ENCODE data around the gene SASH1.

The SASH1 gene

DNA sequence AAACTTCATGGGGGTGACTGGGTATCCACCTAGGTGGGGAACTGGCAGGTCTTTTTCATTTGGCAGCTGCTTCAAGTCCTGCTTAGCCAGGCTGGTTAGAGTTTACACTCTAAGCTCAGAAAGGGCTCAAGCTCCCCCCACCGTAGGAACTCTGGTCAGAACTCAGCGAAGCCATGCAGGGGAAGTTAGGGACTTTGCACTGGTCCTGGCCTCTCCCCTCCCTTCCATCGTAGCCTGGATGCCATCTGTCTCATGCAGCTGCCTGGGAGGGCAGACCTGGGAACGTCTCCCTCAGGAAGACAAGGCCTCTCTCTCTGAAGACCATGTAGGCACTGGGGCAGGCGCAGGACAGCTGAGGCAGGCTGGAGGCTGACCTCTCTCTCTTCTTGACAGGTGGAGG is 220.4 kb downstream of the SASH1 start:
- DNase-seq (ENCODE audit: low read depth): no peak
- TF ChIP-seq, protein P1, sequence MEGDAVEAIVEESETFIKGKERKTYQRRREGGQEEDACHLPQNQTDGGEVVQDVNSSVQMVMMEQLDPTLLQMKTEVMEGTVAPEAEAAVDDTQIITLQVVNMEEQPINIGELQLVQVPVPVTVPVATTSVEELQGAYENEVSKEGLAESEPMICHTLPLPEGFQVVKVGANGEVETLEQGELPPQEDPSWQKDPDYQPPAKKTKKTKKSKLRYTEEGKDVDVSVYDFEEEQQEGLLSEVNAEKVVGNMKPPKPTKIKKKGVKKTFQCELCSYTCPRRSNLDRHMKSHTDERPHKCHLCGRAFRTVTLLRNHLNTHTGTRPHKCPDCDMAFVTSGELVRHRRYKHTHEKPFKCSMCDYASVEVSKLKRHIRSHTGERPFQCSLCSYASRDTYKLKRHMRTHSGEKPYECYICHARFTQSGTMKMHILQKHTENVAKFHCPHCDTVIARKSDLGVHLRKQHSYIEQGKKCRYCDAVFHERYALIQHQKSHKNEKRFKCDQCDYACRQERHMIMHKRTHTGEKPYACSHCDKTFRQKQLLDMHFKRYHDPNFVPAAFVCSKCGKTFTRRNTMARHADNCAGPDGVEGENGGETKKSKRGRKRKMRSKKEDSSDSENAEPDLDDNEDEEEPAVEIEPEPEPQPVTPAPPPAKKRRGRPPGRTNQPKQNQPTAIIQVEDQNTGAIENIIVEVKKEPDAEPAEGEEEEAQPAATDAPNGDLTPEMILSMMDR (IDR thresholded peaks at IDR 0.05; ENCODE audit: low read depth, low read length, missing control alignments): no peak
- H3K4me3 ChIP-seq (ENCODE audit: low read depth, low read length): no peak overlapping the region

DNA sequence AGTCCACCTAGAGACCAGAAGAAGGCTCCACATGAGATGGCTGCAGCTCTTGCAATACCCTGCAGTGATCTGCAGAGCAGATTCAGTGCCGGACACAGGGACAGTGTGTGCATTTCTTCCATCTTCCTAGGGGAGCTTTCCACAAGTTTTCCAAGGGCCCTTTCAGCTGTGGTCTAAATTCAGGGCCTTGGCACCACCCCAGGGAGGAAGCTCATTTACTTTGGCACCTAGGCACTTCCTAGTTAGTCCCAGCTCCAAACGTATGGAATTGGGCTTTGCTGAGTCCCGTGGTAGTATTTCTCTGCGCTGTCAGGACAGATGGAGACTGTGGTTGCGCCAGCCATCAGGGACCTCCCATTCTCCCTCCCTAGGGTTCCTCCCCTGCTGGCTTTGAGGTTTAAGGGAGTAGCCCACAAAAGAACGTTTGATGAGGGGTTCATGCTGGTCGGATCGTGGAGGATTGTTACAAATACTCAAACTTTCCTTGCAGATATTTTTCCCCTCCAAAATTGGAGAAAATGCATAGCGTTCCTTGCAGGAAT is 221.9 kb downstream of the SASH1 start:
- TF ChIP-seq, protein P1 (IDR thresholded peaks at IDR 0.05; ENCODE audit: low read depth, low read length, missing control alignments): no peak
- DNase-seq (ENCODE audit: low read depth): no peak
- no peak overlapping the region for H3K4me3 ChIP-seq (ENCODE audit: low read depth, low read length)

DNA sequence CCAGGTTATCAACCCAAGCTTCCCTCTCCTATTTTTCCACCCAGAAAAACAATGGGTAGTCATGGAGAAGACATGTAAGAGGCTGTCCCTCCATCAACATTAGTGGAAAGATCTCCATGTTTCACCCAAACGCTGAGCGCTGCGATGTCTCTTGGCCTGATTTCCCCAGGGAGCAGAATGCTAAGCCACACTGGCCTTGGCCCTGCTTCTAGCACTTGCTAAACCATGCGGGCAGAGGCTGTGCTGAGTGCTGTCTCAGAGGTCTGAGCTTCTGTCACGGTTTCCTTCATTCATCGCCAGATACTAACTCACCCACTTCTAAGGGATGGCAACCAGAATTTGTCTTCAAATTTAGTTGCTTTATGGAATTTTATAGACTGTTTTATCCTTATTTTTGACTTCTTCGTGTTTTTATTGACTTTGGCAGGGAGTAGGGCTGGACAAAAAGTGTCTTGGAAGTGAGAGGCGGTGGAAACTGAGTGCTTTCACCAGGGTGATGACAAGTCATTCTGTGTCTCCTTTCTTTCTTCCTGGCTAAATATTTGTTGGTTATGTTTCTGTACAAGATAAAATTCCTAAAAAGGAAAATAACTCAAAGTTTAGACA is 222.8 kb downstream of the SASH1 start:
- TF ChIP-seq, protein P1 (IDR thresholded peaks at IDR 0.05; ENCODE audit: low read depth, low read length, missing control alignments): no peak
- DNase-seq (ENCODE audit: low read depth): no peak
- no peak overlapping the region for H3K4me3 ChIP-seq (ENCODE audit: low read depth, low read length)

DNA sequence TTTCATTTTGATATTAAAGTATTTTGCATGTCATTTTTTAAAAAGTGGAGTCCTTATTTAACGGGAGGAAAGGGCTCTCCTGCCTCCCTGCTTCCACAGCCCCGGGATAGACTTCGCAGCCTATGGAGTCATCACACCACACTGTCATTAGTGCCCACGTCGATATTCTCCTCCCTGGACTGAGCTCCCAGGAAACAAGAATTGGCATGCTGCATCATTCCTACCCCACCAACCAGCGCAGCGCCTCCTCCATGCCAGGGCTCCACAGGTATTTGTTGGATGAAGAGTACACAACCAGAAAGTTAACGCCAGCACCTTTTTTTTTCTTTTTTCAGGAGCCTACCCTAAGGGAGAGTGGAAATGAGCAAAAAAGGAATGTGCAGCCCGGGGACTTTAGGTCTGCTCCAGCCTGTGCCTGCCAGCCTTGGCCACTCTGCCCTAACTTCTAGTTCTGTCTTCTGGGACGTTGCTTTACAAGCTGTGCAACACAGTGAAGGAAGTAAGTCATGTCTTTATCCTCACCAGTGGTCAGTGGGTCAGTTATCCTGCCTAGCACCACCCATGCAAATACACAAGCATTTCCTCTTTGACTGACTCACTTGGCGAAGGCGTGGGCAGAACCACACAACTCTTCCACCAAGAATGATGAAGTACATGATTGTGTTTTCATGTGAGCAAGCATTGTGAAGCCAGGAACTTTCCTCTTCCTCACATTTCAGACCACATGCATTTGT is 223.5 kb downstream of the SASH1 start:
- TF ChIP-seq, protein P1 (IDR thresholded peaks at IDR 0.05; ENCODE audit: low read depth, low read length, missing control alignments): no peak
- no peak overlapping the region for H3K4me3 ChIP-seq (ENCODE audit: low read depth, low read length)
- DNase-seq (ENCODE audit: low read depth): no peak

DNA sequence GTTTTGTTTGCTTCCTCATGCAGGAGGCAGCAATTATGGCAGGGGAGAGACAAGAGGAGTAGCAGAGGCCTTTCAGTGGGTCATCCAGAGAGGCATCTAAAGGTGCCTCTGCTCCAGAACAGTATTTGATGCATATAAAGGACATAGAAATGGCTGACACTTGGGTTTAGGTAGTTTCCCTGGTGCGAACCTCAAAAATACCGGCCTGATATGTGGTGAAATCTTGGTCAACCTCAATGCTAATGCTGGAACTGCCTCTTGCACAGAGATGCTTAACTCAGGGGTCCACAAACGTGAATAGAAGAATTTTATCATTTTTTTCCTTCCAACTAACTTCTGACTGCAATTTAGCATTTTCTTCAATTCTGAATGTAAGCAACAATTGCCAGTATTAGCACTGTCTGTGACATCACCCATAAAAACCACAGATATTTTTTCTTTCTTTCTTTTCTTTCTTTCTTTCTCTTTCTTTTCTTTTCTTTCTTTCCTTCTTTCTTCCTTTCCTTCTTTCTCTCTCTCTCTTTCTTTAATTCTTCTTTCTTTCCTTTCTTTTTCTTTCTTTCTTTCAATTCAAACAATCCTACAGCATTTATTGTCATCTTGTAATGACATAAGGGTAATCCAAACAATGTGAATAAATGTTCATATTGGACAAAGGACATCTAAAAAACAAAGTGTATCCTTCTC is 224.2 kb downstream of the SASH1 start:
- no peak for DNase-seq (ENCODE audit: low read depth)
- TF ChIP-seq, protein P1 (IDR thresholded peaks at IDR 0.05; ENCODE audit: low read depth, low read length, missing control alignments): no peak
- H3K4me3 ChIP-seq (ENCODE audit: low read depth, low read length): no peak overlapping the region

DNA sequence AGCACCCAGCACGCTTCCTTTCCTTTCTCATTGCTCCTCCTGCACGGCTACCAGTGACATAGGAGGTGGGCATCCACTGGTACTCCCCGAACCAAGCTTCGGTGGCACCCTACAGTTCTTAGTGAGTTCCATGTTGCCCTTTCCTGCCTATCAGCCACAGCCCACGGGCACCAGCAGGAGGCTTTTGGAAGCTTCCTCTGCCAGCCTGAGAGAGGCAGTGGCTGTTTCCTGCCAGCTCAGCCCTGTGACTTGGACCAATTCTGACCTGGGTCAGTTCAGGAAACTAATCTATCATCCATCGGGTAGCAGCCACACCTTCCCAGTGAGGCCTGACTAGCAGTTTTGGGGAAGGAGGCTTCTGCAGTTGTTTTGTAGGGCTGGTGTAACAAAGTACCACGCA is 227.8 kb downstream of the SASH1 start:
- TF ChIP-seq, protein P1 (IDR thresholded peaks at IDR 0.05; ENCODE audit: low read depth, low read length, missing control alignments): no peak
- no peak overlapping the region for H3K4me3 ChIP-seq (ENCODE audit: low read depth, low read length)
- no peak for DNase-seq (ENCODE audit: low read depth)
